HG02571 (cell line): ENCODE results near the gene FBLN2.

Experiments used
- ATAC-seq: cut with Tn5 transposase; IDR thresholded peaks from one replicate; pipeline ENCODE4 v1.9.1; 2021; ENCODE audit warnings: mild to moderate bottlenecking, moderate library complexity; ENCODE audit not compliant: unreplicated experiment

FBLN2 gene

GRCh38 chr3:13656584-13657301, 107.8 kb downstream of the FBLN2 start:
- no peak for ATAC-seq

GRCh38 chr3:13657660-13658435, 108.9 kb downstream of the FBLN2 start:
- no peak for ATAC-seq

GRCh38 chr3:13658681-13659080, 109.8 kb downstream of the FBLN2 start:
- ATAC-seq, result no peak

- no peak for ATAC-seq
These were observed 110.5 kb downstream of the FBLN2 start for GRCh38 chr3:13659221-13659969.

- ATAC-seq, result no peak
These were observed 111.3 kb downstream of the FBLN2 start for GRCh38 chr3:13660042-13660874.

GRCh38 chr3:13661121-13661520, 112.2 kb downstream of the FBLN2 start:
- no peak for ATAC-seq

- ATAC-seq, result no peak
These were observed 113.4 kb downstream of the FBLN2 start for GRCh38 chr3:13662238-13662847.

GRCh38 chr3:13663781-13664535, 115.0 kb downstream of the FBLN2 start:
- no peak for ATAC-seq

GRCh38 chr3:13665582-13666226, 116.8 kb downstream of the FBLN2 start:
- ATAC-seq, result no peak

- no peak for ATAC-seq
These were observed 117.3 kb downstream of the FBLN2 start for GRCh38 chr3:13666227-13666619.

- no peak for ATAC-seq
These were observed 118.1 kb downstream of the FBLN2 start for GRCh38 chr3:13666781-13667709.

- no peak for ATAC-seq
These were observed 119.2 kb downstream of the FBLN2 start for GRCh38 chr3:13668136-13668535.

GRCh38 chr3:13669457-13669856, 120.5 kb downstream of the FBLN2 start:
- no peak for ATAC-seq

- ATAC-seq, result no peak
These were observed 121.4 kb downstream of the FBLN2 start for GRCh38 chr3:13670292-13670691.

GRCh38 chr3:13671482-13672233, 122.7 kb downstream of the FBLN2 start:
- no peak for ATAC-seq

GRCh38 chr3:13673207-13673606, 124.3 kb downstream of the FBLN2 start:
- ATAC-seq, result no peak

GRCh38 chr3:13674538-13675185, 125.7 kb downstream of the FBLN2 start:
- ATAC-seq, result no peak
